Adrenal gland (tissue), 12 donors: ENCODE data around the gene CST4. TPM values are rescaled to one million over a fixed set of nuclear protein-coding genes. Genes with fewer than 3 reads are reported as not detected.

Experiments
- DNase-seq, 7 donors: peaks; one replicate each; pipeline ENCODE4 v3.0.0-alpha.2; 2019 to 2020
- H3K27ac ChIP-seq, 5 donors: fragments of 200-600 bp; sonication (generic) in 4 of 5; 1 replicate in 3 of 5; 2 replicates in 2 of 5; pipeline versions ENCODE4 v1.5.1 to v1.8.0; 2016 to 2020; ENCODE audit warnings: mild to moderate bottlenecking in 1 of 5
- H3K27me3 ChIP-seq: fragments of 200-600 bp; 2 replicates; pipeline ENCODE4 v1.8.0; 2021
- H3K36me3 ChIP-seq, 2 donors: fragments of 200-600 bp; replicated peaks in 1 of 2; 1 replicate in 1 of 2; 2 replicates in 1 of 2; pipeline versions ENCODE4 v1.5.1 to v1.8.0; 2018 to 2022
- H3K4me1 ChIP-seq, 2 donors: fragments of 200-600 bp; replicated peaks in 1 of 2; 1 replicate in 1 of 2; 2 replicates in 1 of 2; pipeline versions ENCODE4 v1.5.1 to v1.8.0; 2018 to 2021
- H3K4me3 ChIP-seq, 4 donors: fragments of 200-600 bp; sonication (generic) in 3 of 4; one replicate each; pipeline ENCODE4 v1.5.1; 2016 to 2018
- H3K9me3 ChIP-seq, 3 donors: fragments of 200-600 bp; sonication (generic) in 1 of 3; replicated peaks in 1 of 3; 1 replicate in 2 of 3; 2 replicates in 1 of 3; pipeline versions ENCODE4 v1.5.1 to v1.8.0; 2016 to 2021
- CTCF ChIP-seq, 6 experiments: fragments of 450-650 bp in 4 of 6; fragments of 200-600 bp in 2 of 6; sonication (generic) in 1 of 6; IDR thresholded peaks; 1 replicate in 5 of 6; 2 replicates in 1 of 6; pipeline versions ENCODE4 v1.5.1 to v1.8.0; 2016 to 2021; ENCODE audit warnings: antibody characterized with exemption in 6 of 6, mild to moderate bottlenecking in 2 of 6, moderate library complexity in 1 of 6
- POLR2A ChIP-seq, 2 donors: fragments of 450-650 bp; IDR thresholded peaks; one replicate each; pipeline ENCODE4 v1.6.1; 2017; ENCODE audit warnings: antibody characterized with exemption in 2 of 2, mild to moderate bottlenecking in 2 of 2, moderate library complexity in 1 of 2
- WGBS, 4 donors: extraction: QIAGEN DNeasy Blood & Tissue Kit in 2 of 4; methylation state at CpG; one replicate each; pipeline versions ENCODE4 v1.1.5 to v1.1.7; 2013 to 2017; 5-methylcytosine and 5-hydroxymethylcytosine counted together
- intact Hi-C, 2 donors: fragments of 100-400 bp; cut with DNase I; formaldehyde crosslinking; loops; one replicate each; pipeline versions ENCODE4 v1.14.1 to v1.15.0; 2022 to 2023
- polyA plus RNA-seq, 3 donors: library from polyadenylated mRNA; stranded (reverse); fragments of 200-250 nt in 2 of 3; fragments of 350-450 nt in 1 of 3; fragmentation: Illumina TruSeq in 1 of 3; extraction: RNeasy Lipid Tissue Mini Kit (QIAGEN cat#74804) in 1 of 3; gene quantifications; one replicate each; pipeline ENCODE4 v1.2.3, GENCODE V29; 2013 to 2014
- total RNA-seq, 9 donors: library from RNA; depleted of rRNA in 4 of 9; stranded (reverse); fragments of >200 nt in 4 of 9; fragments of 120-200 nt in 1 of 9; fragmentation: NEBNext Ultra II Directional in 1 of 9; extraction: Animal tissue kit (Norgen Biotek cat#: 25700) in 1 of 9; gene quantifications; one replicate each; pipeline versions ENCODE4 v1.1.0 to v1.2.4, GENCODE V29; 2013 to 2023
- donor health status: healthy with polysubstance abuse.
- donor health status: Bipolar disorder and iron deficiency.
- donor health status: DM: yes; HTN: yes; CAD: no.
- donor health status: DM: no; HTN: no; CAD: no.
- donor health status: DM: no; HTN: no; CAD: no.
- donor health status: DM: yes; HTN: yes; CAD: no.

The CST4 gene
- total and polyA plus RNA-seq, 12 donors = not detected

GRCh38 chr20:23652371-23652770 lies 36.5 kb downstream of the CST4 start:
- intact Hi-C loops = no loop called here
- TF ChIP-seq POLR2A (IDR thresholded peaks at IDR 0.05) (no peak), CTCF (IDR thresholded peaks at IDR 0.05) (no peak)
- no peak for DNase-seq
- H3K4me1 ChIP-seq = no peaks in the 10 kb centered on the region
- H3K27me3 ChIP-seq = no peaks in the 10 kb centered on the region
- H3K4me3 ChIP-seq = no peak overlapping the region
- no peaks in the 10 kb centered on the region for H3K36me3 ChIP-seq
- H3K27ac ChIP-seq = no peak overlapping the region
- H3K9me3 ChIP-seq = no peaks in the 10 kb centered on the region

DNA sequence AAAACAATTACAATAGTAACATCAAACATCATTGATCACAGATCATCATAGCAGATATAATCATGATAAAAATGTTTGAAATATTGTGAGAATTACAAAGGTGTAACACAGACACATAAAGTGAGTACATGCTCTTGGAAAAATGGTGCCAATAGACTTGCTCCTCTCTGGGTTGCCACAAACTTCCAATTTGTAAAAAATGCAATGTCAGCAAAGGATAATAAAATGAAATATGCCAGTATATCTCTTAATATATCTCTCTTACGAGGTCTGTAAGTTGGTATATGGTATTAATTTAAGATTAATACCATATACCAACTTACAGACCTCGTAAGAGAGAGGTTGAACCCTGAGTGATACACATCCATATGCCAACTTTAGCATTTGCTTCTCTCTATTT lies 37.7 kb downstream of the CST4 start:
- TF ChIP-seq POLR2A (IDR thresholded peaks at IDR 0.05) (no peak), CTCF (IDR thresholded peaks at IDR 0.05) (no peak)
- Histone ChIP-seq H3K4me1 (no peaks in the 10 kb centered on the region), H3K9me3 (no peaks in the 10 kb centered on the region), H3K27ac (no peak overlapping the region), H3K27me3 (no peaks in the 10 kb centered on the region), H3K4me3 (no peak overlapping the region), H3K36me3 (no peaks in the 10 kb centered on the region)
- no peak for DNase-seq
- 85 to 93% (median 88%) methylated on average over 2 of the region's 2 CpGs for WGBS, 4 donors
- intact Hi-C loops = no loop called here

DNA sequence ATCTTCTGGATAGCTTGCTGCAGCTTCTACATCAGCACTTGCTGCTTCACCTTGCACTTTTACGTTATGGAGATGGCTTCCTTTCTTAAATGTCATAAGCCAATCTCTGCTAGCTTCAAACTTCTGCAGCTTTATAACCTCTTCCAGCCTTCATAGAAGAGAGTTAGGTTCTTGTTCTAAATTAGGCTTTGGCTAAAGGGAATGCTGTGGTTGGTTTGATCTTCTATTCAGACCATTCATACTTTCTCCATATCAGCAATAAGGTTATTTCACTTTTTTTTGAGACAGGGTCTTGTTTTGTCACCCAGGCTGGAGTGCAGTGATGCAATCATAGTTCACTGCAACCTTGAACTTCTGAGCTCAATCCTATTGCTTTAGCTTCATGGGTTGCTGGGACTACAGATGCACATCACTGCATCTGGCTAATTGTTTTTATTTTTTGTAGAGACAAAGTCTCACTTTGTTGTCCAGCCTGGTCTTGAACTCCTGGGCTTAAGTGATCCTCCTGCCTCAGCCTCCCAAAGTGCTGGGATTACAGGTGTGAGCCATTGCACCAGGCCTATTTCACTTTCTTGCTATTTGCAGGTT lies 38.9 kb downstream of the CST4 start:
- H3K36me3 ChIP-seq = no peaks in the 10 kb centered on the region
- no peak overlapping the region for H3K4me3 ChIP-seq
- intact Hi-C loops = no loop called here
- no peaks in the 10 kb centered on the region for H3K9me3 ChIP-seq
- no peaks in the 10 kb centered on the region for H3K4me1 ChIP-seq
- no peak overlapping the region for H3K27ac ChIP-seq
- DNase-seq = no peak
- TF ChIP-seq CTCF (IDR thresholded peaks at IDR 0.05) = no peak
- no peak for TF ChIP-seq POLR2A (IDR thresholded peaks at IDR 0.05)
- WGBS, 4 donors = 69 to 85% (median 79%) methylated on average over 1 of the region's 1 CpG
- no peaks in the 10 kb centered on the region for H3K27me3 ChIP-seq

DNA sequence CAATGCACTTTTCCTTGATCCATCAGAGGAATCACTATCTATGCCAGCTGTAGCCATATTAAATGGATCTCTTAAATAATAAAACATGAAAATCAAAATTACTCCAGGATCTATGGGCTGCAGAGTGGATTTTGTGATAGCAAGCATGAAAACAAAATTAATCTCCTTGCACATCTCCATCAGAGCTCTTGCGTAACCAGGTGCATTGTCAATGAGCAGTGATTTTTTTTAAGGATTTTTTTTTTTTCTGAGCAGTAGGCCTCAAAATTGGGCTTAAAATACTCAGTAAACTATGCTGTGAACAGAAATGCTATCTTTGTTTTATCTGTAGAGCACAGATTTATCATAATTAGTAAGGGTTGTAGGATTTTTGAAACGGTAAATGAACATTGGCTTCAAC lies 39.6 kb downstream of the CST4 start:
- TF ChIP-seq CTCF (IDR thresholded peaks at IDR 0.05) = no peak
- TF ChIP-seq POLR2A (IDR thresholded peaks at IDR 0.05) = no peak
- intact Hi-C loops = no loop called here

More for the DNA sequence above, 39.6 kb downstream of the CST4 start:
- WGBS, 4 donors = 92 to 100% (median 94%) methylated on average over 2 of the region's 2 CpGs
- H3K36me3 ChIP-seq = no peaks in the 10 kb centered on the region
- DNase-seq = no peak
- no peaks in the 10 kb centered on the region for H3K27me3 ChIP-seq
- no peaks in the 10 kb centered on the region for H3K4me1 ChIP-seq
- H3K27ac ChIP-seq = no peak overlapping the region
- no peaks in the 10 kb centered on the region for H3K9me3 ChIP-seq
- H3K4me3 ChIP-seq = no peak overlapping the region
